Esophagus squamous epithelium (tissue), 5 donors: Measurements from ENCODE around the gene SALL4. TPM values are rescaled to one million over a fixed set of nuclear protein-coding genes. Genes with fewer than 3 reads are reported as not detected.
"Not testable (repeated sequence)": the region's sequence is repeated elsewhere in the genome, so short reads cannot be mapped to it uniquely, and the experiment has no call there.

Source experiments
- DNase-seq: peaks from one replicate; lab custom pipeline; 2025; lab: John Stamatoyannopoulos, UW
- H3K27ac ChIP-seq, 4 donors: fragments of 200-600 bp; sonication (generic); one replicate each; pipeline ENCODE4 v1.5.1; 2016 to 2019; ENCODE audit warnings: mild to moderate bottlenecking in 1 of 4
- H3K27me3 ChIP-seq, 4 donors: fragments of 200-600 bp; sonication (generic); 1 replicate in 3 of 4; 2 replicates in 1 of 4; pipeline versions ENCODE4 v1.5.1 to v1.6.0; 2017 to 2021; ENCODE audit warnings: antibody characterized with exemption in 1 of 4
- H3K36me3 ChIP-seq, 3 donors: fragments of 200-600 bp; sonication (generic); one replicate each; pipeline ENCODE4 v1.5.1; 2016 to 2019
- H3K4me1 ChIP-seq, 3 donors: fragments of 200-600 bp; sonication (generic); one replicate each; pipeline ENCODE4 v1.5.1; 2017 to 2019
- H3K4me3 ChIP-seq, 4 donors: fragments of 200-600 bp; sonication (generic); 1 replicate in 3 of 4; 2 replicates in 1 of 4; pipeline ENCODE4 v1.5.1; 2016 to 2019; ENCODE audit warnings: mild to moderate bottlenecking in 2 of 4, moderate library complexity in 1 of 4
- H3K9me3 ChIP-seq, 3 donors: fragments of 200-600 bp; sonication (generic); one replicate each; pipeline ENCODE4 v1.5.1; 2016 to 2019
- POLR2A ChIP-seq, 4 donors: fragments of 450-650 bp; IDR thresholded peaks; one replicate each; pipeline ENCODE4 v1.6.1; 2017; ENCODE audit warnings: antibody characterized with exemption in 4 of 4, mild to moderate bottlenecking in 4 of 4, moderate library complexity in 3 of 4
- WGBS, 2 donors: methylation state at CpG; one replicate each; pipeline ENCODE4 v1.1.5; 2018; 5-methylcytosine and 5-hydroxymethylcytosine counted together
- intact Hi-C: fragments of 100-400 bp; cut with DNase I; formaldehyde crosslinking; loops from one replicate; pipeline ENCODE4 v1.15.0; 2022
- total RNA-seq, 4 donors: library from RNA; depleted of rRNA; stranded (reverse); fragments of >200 nt; gene quantifications; one replicate each; pipeline ENCODE4 v1.1.0, GENCODE V29; 2016
- TF ChIP-seq, protein P1 (sequence below), 6 experiments: fragments of 450-650 bp in 4 of 6; fragments of 200-600 bp in 2 of 6; sonication (generic) in 2 of 6; IDR thresholded peaks; one replicate each; pipeline ENCODE4 v1.5.1; 2016 to 2019; ENCODE audit warnings: antibody characterized with exemption in 6 of 6, mild to moderate bottlenecking in 4 of 6, moderate library complexity in 4 of 6
- donor health status: DM: yes; HTN: yes; CAD: no.

SALL4 gene
- total RNA-seq, 4 donors from 2014 or later, result 0.04 to 0.76 (median 0.26) TPM; not detected in 1

GRCh38 chr20:51784299-51784698 lies 18.0 kb downstream of the SALL4 start:
- WGBS, 2 donors, result 78 to 90% methylated on average over 13 to 15 of the region's 15 CpGs
- TF ChIP-seq POLR2A (IDR thresholded peaks at IDR 0.05), result no peak
- TF ChIP-seq, protein P1, sequence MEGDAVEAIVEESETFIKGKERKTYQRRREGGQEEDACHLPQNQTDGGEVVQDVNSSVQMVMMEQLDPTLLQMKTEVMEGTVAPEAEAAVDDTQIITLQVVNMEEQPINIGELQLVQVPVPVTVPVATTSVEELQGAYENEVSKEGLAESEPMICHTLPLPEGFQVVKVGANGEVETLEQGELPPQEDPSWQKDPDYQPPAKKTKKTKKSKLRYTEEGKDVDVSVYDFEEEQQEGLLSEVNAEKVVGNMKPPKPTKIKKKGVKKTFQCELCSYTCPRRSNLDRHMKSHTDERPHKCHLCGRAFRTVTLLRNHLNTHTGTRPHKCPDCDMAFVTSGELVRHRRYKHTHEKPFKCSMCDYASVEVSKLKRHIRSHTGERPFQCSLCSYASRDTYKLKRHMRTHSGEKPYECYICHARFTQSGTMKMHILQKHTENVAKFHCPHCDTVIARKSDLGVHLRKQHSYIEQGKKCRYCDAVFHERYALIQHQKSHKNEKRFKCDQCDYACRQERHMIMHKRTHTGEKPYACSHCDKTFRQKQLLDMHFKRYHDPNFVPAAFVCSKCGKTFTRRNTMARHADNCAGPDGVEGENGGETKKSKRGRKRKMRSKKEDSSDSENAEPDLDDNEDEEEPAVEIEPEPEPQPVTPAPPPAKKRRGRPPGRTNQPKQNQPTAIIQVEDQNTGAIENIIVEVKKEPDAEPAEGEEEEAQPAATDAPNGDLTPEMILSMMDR (IDR thresholded peaks at IDR 0.05), result no peak

DNA sequence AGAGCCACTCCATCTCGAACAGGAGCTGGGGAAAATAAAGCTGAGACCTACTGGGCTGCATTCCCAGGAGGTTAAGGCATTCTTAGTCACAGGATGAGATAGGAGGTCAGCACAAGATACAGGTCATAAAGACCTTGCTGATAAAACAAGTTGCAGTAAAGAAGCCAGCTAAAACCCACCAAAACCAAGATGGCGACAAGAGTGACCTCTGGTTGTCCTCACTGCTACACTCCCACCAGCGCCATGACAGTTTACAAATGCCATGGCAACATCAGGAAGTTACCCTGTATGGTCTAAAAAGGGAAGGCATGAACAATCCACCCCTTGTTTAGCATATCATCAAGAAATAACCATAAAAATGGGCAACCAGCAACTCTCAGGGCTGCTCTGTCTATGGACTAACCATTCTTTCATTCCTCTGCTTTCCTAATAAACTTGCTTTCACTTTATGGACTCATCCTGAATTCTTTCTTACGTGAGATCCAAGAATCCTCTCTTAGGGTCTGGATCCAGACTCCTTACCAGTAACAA lies 24.0 kb downstream of the SALL4 start:
- 76 to 83% methylated on average over 4 of the region's 4 CpGs for WGBS, 2 donors
- peaks cover 0 to 14% (median 0%) of the 10 kb centered on the region in 3 donors for H3K9me3 ChIP-seq
- DNase-seq, H3K4me1 ChIP-seq, intact Hi-C loops, H3K27me3 ChIP-seq, H3K36me3 ChIP-seq, H3K4me3 ChIP-seq, H3K27ac ChIP-seq: not testable (repeated sequence)

More at GRCh38 chr20:51784299-51784698, 18.0 kb downstream of the SALL4 start:
- DNase-seq, result no peak
- Histone ChIP-seq H3K27ac (no peak overlapping the region), H3K36me3 (no peaks in the 10 kb centered on the region), H3K4me3 (no peak overlapping the region), H3K27me3 (no peaks in the 10 kb centered on the region), H3K4me1 (no peaks in the 10 kb centered on the region), H3K9me3 (peaks cover 0 to 6% (median 0%) of the 10 kb centered on the region in 3 donors)
- intact Hi-C loops, result no loop called here

- TF ChIP-seq POLR2A (IDR thresholded peaks at IDR 0.05), result no peak
- TF ChIP-seq, protein P1 (IDR thresholded peaks at IDR 0.05), result no peak
- intact Hi-C loops, result no loop called here
- H3K4me1 ChIP-seq, result no peaks in the 10 kb centered on the region
- no peaks in the 10 kb centered on the region for H3K27me3 ChIP-seq
- 73 to 87% methylated on average over 1 of the region's 1 CpG for WGBS, 2 donors
- H3K9me3 ChIP-seq, result peaks cover 0 to 14% (median 0%) of the 10 kb centered on the region in 3 donors
- H3K4me3 ChIP-seq, result no peak overlapping the region
- no peak overlapping the region for H3K27ac ChIP-seq
- no peaks in the 10 kb centered on the region for H3K36me3 ChIP-seq
- DNase-seq, result no peak
Observed at GRCh38 chr20:51775241-51775640, 27.1 kb downstream of the SALL4 start.

DNA sequence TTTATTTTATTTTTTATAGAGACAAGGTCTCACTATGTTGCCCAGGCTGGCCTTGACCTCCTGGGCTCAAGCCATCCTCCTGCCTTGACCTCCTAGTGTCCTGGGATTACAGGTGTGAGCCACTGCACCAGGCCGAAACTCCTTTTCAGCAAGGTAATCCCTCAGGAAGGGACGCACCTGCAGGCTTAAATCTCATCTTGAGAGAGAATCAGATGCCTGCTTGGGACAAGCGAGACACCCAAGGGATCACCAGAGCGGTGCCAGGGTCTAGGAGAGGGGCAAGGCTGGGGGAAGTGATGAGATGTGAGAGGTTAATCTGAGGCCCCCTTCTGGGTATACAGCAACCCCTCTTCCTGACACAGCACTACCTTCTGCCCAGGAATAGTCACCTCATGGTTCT lies 30.1 kb downstream of the SALL4 start:
- no peak overlapping the region for H3K27ac ChIP-seq
- intact Hi-C loops, result no loop called here
- DNase-seq, result no peak
- H3K9me3 ChIP-seq, result no peaks in the 10 kb centered on the region
- H3K4me3 ChIP-seq, result no peak overlapping the region
- WGBS, 2 donors, result 70 to 92% methylated on average over 2 of the region's 4 CpGs
- H3K27me3 ChIP-seq, result peaks cover 0 to 3% (median 0%) of the 10 kb centered on the region in 4 donors
- H3K4me1 ChIP-seq, result peaks cover 3 to 13% (median 5%) of the 10 kb centered on the region in 3 donors
- TF ChIP-seq, protein P1 (IDR thresholded peaks at IDR 0.05), result no peak
- TF ChIP-seq POLR2A (IDR thresholded peaks at IDR 0.05), result no peak
- no peaks in the 10 kb centered on the region for H3K36me3 ChIP-seq

- WGBS, 2 donors, result 70 to 93% methylated on average over 3 to 6 of the region's 9 CpGs
- peaks cover 3 to 30% (median 11%) of the 10 kb centered on the region in 3 donors for H3K4me1 ChIP-seq
- DNase-seq, result no peak
- H3K27me3 ChIP-seq, result peaks cover 0 to 3% (median 0%) of the 10 kb centered on the region in 4 donors
- H3K36me3 ChIP-seq, result no peaks in the 10 kb centered on the region
- intact Hi-C loops, result no loop called here
- H3K4me3 ChIP-seq, result no peak overlapping the region
- H3K9me3 ChIP-seq, result no peaks in the 10 kb centered on the region
- no peak overlapping the region for H3K27ac ChIP-seq
- TF ChIP-seq, protein P1 (IDR thresholded peaks at IDR 0.05), result no peak
- TF ChIP-seq POLR2A (IDR thresholded peaks at IDR 0.05), result no peak
Observed at GRCh38 chr20:51769976-51770615, 32.2 kb downstream of the SALL4 start.
